Neural crest cell (in vitro differentiated cells): ENCODE data around the gene EEF2K. TPM values are rescaled to one million over a fixed set of nuclear protein-coding genes. Genes with fewer than 3 reads are reported as not detected.

Experiments used
- DNase-seq: peaks from one replicate; pipeline ENCODE4 v3.0.0; 2021; ENCODE audit warnings: low read depth, mixed read lengths, low spot score
- H3K27ac Mint-ChIP-seq: one replicate; pipeline ENCODE4 v1.8.0; 2021; ENCODE audit warnings: mild to moderate bottlenecking, mixed read lengths; ENCODE audit not compliant: unreplicated experiment
- H3K27me3 Mint-ChIP-seq: 2 replicates; pipeline ENCODE4 v1.8.0; 2021; ENCODE audit warnings: low read depth, mild to moderate bottlenecking, mixed read lengths
- H3K36me3 Mint-ChIP-seq: 2 replicates; pipeline ENCODE4 v1.8.0; 2021; ENCODE audit warnings: low read depth, mild to moderate bottlenecking, mixed read lengths
- H3K4me1 Mint-ChIP-seq: 2 replicates; pipeline ENCODE4 v1.8.0; 2021; ENCODE audit warnings: mixed read lengths
- H3K4me3 Mint-ChIP-seq: one replicate; pipeline ENCODE4 v1.8.0; 2021; ENCODE audit warnings: mild to moderate bottlenecking, mixed read lengths
- H3K9me3 Mint-ChIP-seq: 2 replicates; pipeline ENCODE4 v1.8.0; 2021; ENCODE audit warnings: mixed read lengths
- CTCF ChIP-seq: fragments of 200-600 bp; sonication (generic); conservative IDR thresholded peaks from 2 replicates; pipeline ENCODE4 v1.5.0; 2021; ENCODE audit warnings: antibody characterized with exemption, mild to moderate bottlenecking
- total RNA-seq: library from RNA; stranded (reverse); gene quantifications from 2 replicates; pipeline ENCODE4 v1.2.1, GENCODE V29; 2021

EEF2K gene
- total RNA-seq, 1 donor from 2014 or later = 20.3 TPM

GRCh38 chr16:22312897-22313781, 107.1 kb downstream of the EEF2K start:
- Mint-ChIP-seq H3K36me3 (peaks cover 12% of the 10 kb centered on the region), H3K9me3 (no peaks in the 10 kb centered on the region), H3K4me1 (no peaks in the 10 kb centered on the region), H3K27ac (no peak overlapping the region), H3K4me3 (no peak overlapping the region), H3K27me3 (no peaks in the 10 kb centered on the region)
- DNase-seq = no peak
- TF ChIP-seq CTCF = no peak

DNA sequence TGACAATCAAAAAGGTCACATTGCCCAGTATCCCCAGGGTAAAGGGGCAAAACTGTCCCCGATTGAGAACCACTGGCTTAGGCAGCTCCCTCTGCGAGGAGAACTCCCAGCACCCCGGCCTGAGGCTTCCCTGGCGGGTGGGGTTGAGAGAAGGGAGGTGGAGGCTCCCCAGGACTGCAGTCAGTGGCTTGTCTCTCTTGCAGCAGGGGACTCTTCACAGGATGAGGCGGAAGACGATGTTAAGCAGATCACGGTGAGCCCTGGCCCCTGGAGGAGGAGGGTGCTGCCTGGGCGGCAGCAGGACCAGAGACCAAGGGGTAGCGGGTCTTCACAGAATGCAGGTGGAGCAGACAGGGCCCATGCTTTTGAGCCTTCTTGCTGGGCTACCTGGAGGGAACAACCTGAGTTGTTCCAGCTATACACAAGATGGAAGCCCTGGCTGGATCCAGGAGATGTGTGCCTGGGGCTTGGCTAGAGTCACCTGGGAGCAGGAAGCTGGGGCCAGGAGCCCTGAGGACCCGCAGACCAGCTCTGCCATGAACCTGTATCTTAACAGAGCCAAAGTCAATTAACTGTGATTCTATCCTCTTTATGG, 107.9 kb downstream of the EEF2K start:
- Mint-ChIP-seq H3K4me1 (no peaks in the 10 kb centered on the region), H3K27me3 (no peaks in the 10 kb centered on the region), H3K4me3 (no peak overlapping the region), H3K36me3 (peaks cover 12% of the 10 kb centered on the region), H3K9me3 (no peaks in the 10 kb centered on the region), H3K27ac (peak overlapping the region; percentile 19)
- TF ChIP-seq CTCF = no peak
- DNase-seq = no peak

GRCh38 chr16:22314661-22315626, 108.9 kb downstream of the EEF2K start:
- peak overlapping the region; percentile 17 for H3K27ac Mint-ChIP-seq
- no peaks in the 10 kb centered on the region for H3K27me3 Mint-ChIP-seq
- no peak for TF ChIP-seq CTCF
- no peak for DNase-seq
- no peaks in the 10 kb centered on the region for H3K9me3 Mint-ChIP-seq
- peaks cover 9% of the 10 kb centered on the region for H3K36me3 Mint-ChIP-seq
- H3K4me3 Mint-ChIP-seq = no peak overlapping the region
- H3K4me1 Mint-ChIP-seq = no peaks in the 10 kb centered on the region

- H3K36me3 Mint-ChIP-seq = peaks cover 9% of the 10 kb centered on the region
- H3K4me1 Mint-ChIP-seq = no peaks in the 10 kb centered on the region
- TF ChIP-seq CTCF = no peak
- DNase-seq = no peak
- no peak overlapping the region for H3K27ac Mint-ChIP-seq
- H3K27me3 Mint-ChIP-seq = no peaks in the 10 kb centered on the region
- H3K4me3 Mint-ChIP-seq = no peak overlapping the region
- H3K9me3 Mint-ChIP-seq = no peaks in the 10 kb centered on the region
These were observed 109.9 kb downstream of the EEF2K start for GRCh38 chr16:22315979-22316378.

- Mint-ChIP-seq H3K27me3 (no peaks in the 10 kb centered on the region), H3K36me3 (peaks cover 9% of the 10 kb centered on the region), H3K9me3 (no peaks in the 10 kb centered on the region), H3K27ac (no peak overlapping the region), H3K4me3 (no peak overlapping the region), H3K4me1 (no peaks in the 10 kb centered on the region)
- TF ChIP-seq CTCF = no peak
- DNase-seq = no peak
These were observed 110.3 kb downstream of the EEF2K start for GRCh38 chr16:22316411-22316811.
